Breast epithelium (tissue), 4 donors: ENCODE measurements around the gene KCNJ4. TPM values are rescaled to one million over a fixed set of nuclear protein-coding genes. Genes with fewer than 3 reads are reported as not detected.
"Not testable (repeated sequence)": the region's sequence is repeated elsewhere in the genome, so short reads cannot be mapped to it uniquely, and the experiment has no call there.

Experiments
- DNase-seq, 2 donors: peaks; one replicate each; pipeline ENCODE4 v3.0.0-alpha.2; 2019; ENCODE audit warnings: low spot score in 2 of 2
- H3K27ac ChIP-seq, 2 donors: fragments of 200-600 bp; sonication (generic) in 1 of 2; one replicate each; pipeline ENCODE4 v1.5.1; 2016 to 2019; ENCODE audit warnings: mild to moderate bottlenecking in 1 of 2
- H3K27me3 ChIP-seq, 2 donors: fragments of 200-600 bp; sonication (generic) in 1 of 2; one replicate each; pipeline versions ENCODE4 v1.5.1 to v1.6.0; 2017 to 2019; ENCODE audit warnings: control low read depth in 1 of 2, mild to moderate bottlenecking in 1 of 2
- H3K36me3 ChIP-seq: fragments of 200-600 bp; one replicate; pipeline ENCODE4 v1.5.1; 2019
- H3K4me1 ChIP-seq, 2 donors: fragments of 200-600 bp; sonication (generic); one replicate each; pipeline ENCODE4 v1.5.1; 2016 to 2019; ENCODE audit warnings: control low read depth in 1 of 2
- H3K4me3 ChIP-seq, 3 donors: fragments of 200-600 bp; sonication (generic); 1 replicate in 2 of 3; 2 replicates in 1 of 3; pipeline ENCODE4 v1.5.1; 2016 to 2019; ENCODE audit warnings: mild to moderate bottlenecking in 3 of 3, moderate library complexity in 2 of 3
- H3K9me3 ChIP-seq, 2 donors: fragments of 200-600 bp; sonication (generic) in 1 of 2; one replicate each; pipeline ENCODE4 v1.5.1; 2016 to 2019; ENCODE audit warnings: control low read depth in 1 of 2
- CTCF ChIP-seq, 3 donors: fragments of 450-650 bp; IDR thresholded peaks; one replicate each; pipeline ENCODE4 v1.5.1; 2016 to 2017; ENCODE audit warnings: antibody characterized with exemption in 3 of 3, mild to moderate bottlenecking in 3 of 3, moderate library complexity in 3 of 3
- POLR2A ChIP-seq: fragments of 450-650 bp; IDR thresholded peaks from one replicate; pipeline ENCODE4 v1.6.1; 2016; ENCODE audit warnings: antibody characterized with exemption, mild to moderate bottlenecking, moderate library complexity
- POLR2AphosphoS5 ChIP-seq, 3 donors: sonication (generic); formaldehyde crosslinking; IDR thresholded peaks; one replicate each; pipeline ENCODE4 v1.6.1; 2017; ENCODE audit warnings: antibody characterized with exemption in 3 of 3
- intact Hi-C: fragments of 100-400 bp; cut with DNase I; formaldehyde crosslinking; loops from one replicate; pipeline ENCODE4 v1.15.1; 2023; ENCODE audit warnings: low total_unique reads
- total RNA-seq, 3 donors: library from RNA; depleted of rRNA; stranded (reverse); fragments of >200 nt; gene quantifications; one replicate each; pipeline ENCODE4 v1.1.0, GENCODE V29; 2016

Gene KCNJ4
- total RNA-seq, 3 donors from 2014 or later, result not detected

GRCh38 chr22:38477585-38477984 is 22.6 kb upstream of the KCNJ4 start:
- H3K9me3 ChIP-seq, result no peaks in the 10 kb centered on the region
- no peaks in the 10 kb centered on the region for H3K27me3 ChIP-seq
- H3K36me3 ChIP-seq, result no peaks in the 10 kb centered on the region
- intact Hi-C loops, result no loop called here
- TF ChIP-seq POLR2A, result no peak
- no peak for TF ChIP-seq POLR2AphosphoS5 (IDR thresholded peaks at IDR 0.05)
- no peak for TF ChIP-seq CTCF (IDR thresholded peaks at IDR 0.05)
- no peak overlapping the region for H3K27ac ChIP-seq
- no peak overlapping the region for H3K4me3 ChIP-seq
- no peak for DNase-seq
- H3K4me1 ChIP-seq, result no peaks in the 10 kb centered on the region

GRCh38 chr22:38474003-38474607 is 19.1 kb upstream of the KCNJ4 start:
- DNase-seq, result no peak
- intact Hi-C loops, result no loop called here
- TF ChIP-seq POLR2A, result no peak
- TF ChIP-seq POLR2AphosphoS5 (IDR thresholded peaks at IDR 0.05), result no peak
- no peak for TF ChIP-seq CTCF (IDR thresholded peaks at IDR 0.05)
- Histone ChIP-seq H3K4me1 (no peaks in the 10 kb centered on the region), H3K9me3 (no peaks in the 10 kb centered on the region), H3K36me3 (no peaks in the 10 kb centered on the region), H3K27me3 (no peaks in the 10 kb centered on the region), H3K27ac (no peak overlapping the region), H3K4me3 (no peak overlapping the region)

GRCh38 chr22:38471237-38471636 is 16.2 kb upstream of the KCNJ4 start:
- intact Hi-C loops, result no loop called here
- H3K4me3 ChIP-seq, result no peak overlapping the region
- H3K4me1 ChIP-seq, result no peaks in the 10 kb centered on the region
- TF ChIP-seq POLR2A (no peak), CTCF (IDR thresholded peaks at IDR 0.05) (no peak), POLR2AphosphoS5 (IDR thresholded peaks at IDR 0.05) (no peak)
- no peaks in the 10 kb centered on the region for H3K27me3 ChIP-seq
- DNase-seq, result no peak
- H3K27ac ChIP-seq, result no peak overlapping the region
- no peaks in the 10 kb centered on the region for H3K9me3 ChIP-seq
- no peaks in the 10 kb centered on the region for H3K36me3 ChIP-seq

GRCh38 chr22:38470179-38470578 is 15.2 kb upstream of the KCNJ4 start:
- not testable (repeated sequence) for H3K27ac ChIP-seq, H3K4me3 ChIP-seq, H3K27me3 ChIP-seq, H3K4me1 ChIP-seq, H3K9me3 ChIP-seq, DNase-seq, H3K36me3 ChIP-seq
- intact Hi-C loops, result loop anchor here (1.0 kb wide), 1 partner anchor 27 kb away; no protein-coding TSS in a partner anchor

- Histone ChIP-seq H3K36me3 (no peaks in the 10 kb centered on the region), H3K4me3 (peak overlapping the region in 1 of 3 donors; percentile 93), H3K27me3 (no peaks in the 10 kb centered on the region), H3K27ac (no peak overlapping the region), H3K9me3 (no peaks in the 10 kb centered on the region), H3K4me1 (no peaks in the 10 kb centered on the region)
- intact Hi-C loops, result no loop called here
- TF ChIP-seq POLR2A (no peak), POLR2AphosphoS5 (IDR thresholded peaks at IDR 0.05) (no peak), CTCF (IDR thresholded peaks at IDR 0.05) (no peak)
- no peak for DNase-seq
These were observed 14.3 kb upstream of the KCNJ4 start for GRCh38 chr22:38469306-38469781.
